Keratinocyte (primary cell): ENCODE measurements around the gene CDC42SE2.

ENCODE experiments used
- CTCF ChIP-seq, 3 experiments: IDR thresholded peaks in 1 of 3; conservative IDR thresholded peaks in 1 of 3; optimal IDR thresholded peaks in 1 of 3; 2 replicates in 2 of 3; 3 replicates in 1 of 3; pipeline versions ENCODE3 to v1.5.1; 2011; ENCODE audit warnings: low read length in 3 of 3, mild to moderate bottlenecking in 3 of 3, moderate library complexity in 2 of 3, control low read depth in 1 of 3, inconsistent platforms in 1 of 3; ENCODE audit not compliant: insufficient read depth in 2 of 3; ENCODE audit errors: extremely low read depth in 1 of 3
- EZH2 ChIP-seq: IDR thresholded peaks from one replicate; pipeline ENCODE4 v1.6.1; 2012; ENCODE audit warnings: inconsistent platforms, mild to moderate bottlenecking, low read length, moderate library complexity

- TF ChIP-seq EZH2, result no peak
- TF ChIP-seq CTCF (optimal IDR thresholded peaks at IDR 0.05 in 1 of 3, IDR thresholded peaks at IDR 0.05 in 1 of 3, conservative IDR thresholded peaks at IDR 0.05 in 1 of 3; ENCODE audit: extremely low read depth in 1 of 3, insufficient read depth in 2 of 3, low read length in 3 of 3), result no peak
These were observed 130.3 kb downstream of the CDC42SE2 start for GRCh38 chr5:131394128-131394527.
